ENCODE measurements around the gene KRTAP10-10.
"Not testable (repeated sequence)": the region's sequence is repeated elsewhere in the genome, so short reads cannot be mapped to it uniquely, and the experiment has no call there.

The KRTAP10-10 gene

DNA sequence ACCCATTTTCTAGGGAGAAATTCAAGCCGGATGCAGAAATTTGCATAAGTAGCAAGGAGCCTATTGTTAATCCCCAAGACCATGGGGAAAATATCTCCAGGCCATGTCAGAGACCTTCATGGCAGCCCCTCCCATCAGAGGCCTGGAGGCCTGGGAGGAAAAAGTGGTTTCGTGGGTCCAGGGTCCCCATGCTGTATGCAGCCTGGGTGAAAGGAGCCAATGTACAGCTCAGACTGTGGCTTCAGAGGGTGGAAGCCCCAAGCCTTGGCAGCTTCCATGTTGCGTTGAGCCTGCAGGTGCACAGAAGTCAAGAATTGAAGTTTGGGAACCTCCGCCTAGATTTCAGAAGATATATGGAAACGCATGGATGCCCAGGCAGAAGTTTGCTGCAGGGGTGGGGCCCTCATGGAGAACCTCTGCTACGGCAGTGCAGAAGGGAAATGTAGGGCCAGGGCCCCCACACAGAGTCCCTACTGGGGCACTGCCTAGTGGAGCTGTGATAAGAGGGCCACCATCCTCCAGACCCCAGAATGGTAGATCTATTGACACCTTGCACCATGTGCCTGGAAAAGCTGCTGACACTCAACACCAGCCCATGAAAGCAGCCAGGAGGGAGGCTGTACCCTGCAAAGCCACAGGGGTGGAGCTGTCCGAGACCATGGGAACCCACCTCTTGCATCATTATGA, 26.9 kb upstream of the KRTAP10-10 start:
- ATAC-seq (replicated peaks; ENCODE audit: extremely low read depth, poor library complexity, severe bottlenecking); DNase-seq (ENCODE audit: low spot score in 2 of 2); H3K27ac Mint-ChIP-seq (ENCODE audit: low read depth); H3K36me3 Mint-ChIP-seq (ENCODE audit: insufficient read depth); H3K4me3 Mint-ChIP-seq: not testable (repeated sequence)
- H3K4me1 Mint-ChIP-seq, result peaks cover 11% of the 10 kb centered on the region
- peaks cover 22% of the 10 kb centered on the region for H3K9me3 Mint-ChIP-seq
- H3K27me3 Mint-ChIP-seq, result peaks cover 17% of the 10 kb centered on the region

DNA sequence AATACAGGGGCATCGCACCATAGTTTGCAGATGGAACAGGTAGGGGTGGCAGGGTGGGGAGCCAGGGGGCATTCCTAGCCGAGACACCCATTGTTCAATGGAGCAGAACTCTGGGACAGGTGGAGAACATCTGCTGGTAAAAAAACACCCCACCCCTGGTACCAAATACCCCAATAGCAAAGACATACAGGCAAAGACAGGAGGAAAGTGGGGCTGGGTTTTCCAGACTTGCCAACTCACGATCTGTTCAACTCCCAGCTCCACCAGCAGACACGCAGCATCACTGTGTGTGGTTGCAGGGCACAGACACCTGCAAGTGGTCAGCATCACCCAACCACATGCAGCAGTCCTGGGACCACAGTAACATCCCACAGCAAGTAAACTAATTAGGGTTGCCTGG, 25.6 kb upstream of the KRTAP10-10 start:
- DNase-seq (ENCODE audit: low spot score in 2 of 2) (no peak), ATAC-seq (replicated peaks; ENCODE audit: extremely low read depth, poor library complexity, severe bottlenecking) (no peak)
- Mint-ChIP-seq H3K27me3 (peaks cover 4% of the 10 kb centered on the region), H3K4me1 (peaks cover 22% of the 10 kb centered on the region), H3K9me3 (peaks cover 22% of the 10 kb centered on the region), H3K27ac (ENCODE audit: low read depth) (no peak overlapping the region), H3K36me3 (ENCODE audit: insufficient read depth) (peaks cover 1% of the 10 kb centered on the region), H3K4me3 (no peak overlapping the region)

DNA sequence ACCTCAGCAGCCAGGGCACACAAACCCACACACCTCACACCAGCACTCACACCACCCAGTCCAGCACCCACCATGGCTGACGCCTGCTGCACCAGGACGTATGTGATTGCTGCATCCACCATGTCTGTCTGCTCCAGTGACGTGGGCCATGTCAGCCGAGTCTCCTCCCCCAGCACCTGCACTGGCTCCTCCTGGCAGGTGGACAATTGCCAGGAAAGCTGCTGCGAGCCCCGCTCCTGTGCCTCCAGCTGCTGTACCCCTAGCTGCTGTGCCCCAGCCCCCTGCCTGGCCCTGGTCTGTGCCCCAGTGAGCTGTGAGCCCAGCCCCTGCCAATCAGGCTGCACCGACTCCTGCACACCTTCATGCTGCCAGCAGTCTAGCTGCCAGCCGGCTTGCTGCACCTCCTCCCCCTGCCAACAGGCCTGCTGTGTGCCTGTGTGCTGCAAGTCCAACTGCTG, 25.1 kb upstream of the KRTAP10-10 start, which contains the start of gene KRTAP10-8:
KRTAP10-8 (plus strand) TSS at position 51 of the 458 bp plus-strand sequence; CDS start at position 73, 22 bp downstream.
- Mint-ChIP-seq H3K27me3 (no peaks in the 10 kb centered on the region), H3K4me1 (peaks cover 27% of the 10 kb centered on the region), H3K27ac (ENCODE audit: low read depth) (no peak within 1 kb of the TSS), H3K9me3 (peaks cover 22% of the 10 kb centered on the region), H3K36me3 (ENCODE audit: insufficient read depth) (no peaks in the 10 kb centered on the region), H3K4me3 (no peak within 1 kb of the TSS)
- ATAC-seq (replicated peaks; ENCODE audit: extremely low read depth, poor library complexity, severe bottlenecking) (no peak), DNase-seq (ENCODE audit: low spot score in 2 of 2) (no peak)

DNA sequence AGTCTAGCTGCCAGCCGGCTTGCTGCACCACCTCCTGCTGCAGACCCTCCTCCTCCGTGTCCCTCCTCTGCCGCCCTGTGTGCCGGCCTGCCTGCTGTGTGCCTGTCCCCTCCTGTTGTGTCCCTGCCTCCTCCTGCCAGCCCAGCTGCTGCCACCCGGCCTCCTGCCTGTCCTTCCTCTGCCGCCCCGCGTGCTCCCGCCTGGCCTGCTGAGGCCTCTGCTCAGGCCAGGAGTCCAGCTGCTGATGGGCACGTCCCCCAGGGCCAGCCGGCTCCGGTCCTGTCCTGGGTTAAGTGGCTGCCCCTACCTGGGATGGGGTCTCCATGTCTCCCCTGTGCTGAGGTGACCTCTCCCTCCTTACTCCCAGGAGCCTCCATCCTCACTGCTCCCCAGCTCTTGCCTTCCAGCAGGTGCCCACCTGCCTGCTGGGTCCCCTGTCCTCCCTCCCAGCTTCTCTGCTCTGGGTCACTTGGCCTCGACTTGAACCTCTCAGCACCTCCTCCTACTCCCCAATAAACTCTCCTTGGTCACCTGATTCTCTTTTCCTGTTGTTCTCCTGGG, 24.4 kb upstream of the KRTAP10-10 start:
- no peak overlapping the region for H3K4me3 Mint-ChIP-seq
- no peaks in the 10 kb centered on the region for H3K27me3 Mint-ChIP-seq
- no peaks in the 10 kb centered on the region for H3K36me3 Mint-ChIP-seq (ENCODE audit: insufficient read depth)
- no peak for ATAC-seq (replicated peaks; ENCODE audit: extremely low read depth, poor library complexity, severe bottlenecking)
- no peak for DNase-seq (ENCODE audit: low spot score in 2 of 2)
- no peak overlapping the region for H3K27ac Mint-ChIP-seq (ENCODE audit: low read depth)
- peaks cover 22% of the 10 kb centered on the region for H3K9me3 Mint-ChIP-seq
- H3K4me1 Mint-ChIP-seq, result peaks cover 31% of the 10 kb centered on the region

DNA sequence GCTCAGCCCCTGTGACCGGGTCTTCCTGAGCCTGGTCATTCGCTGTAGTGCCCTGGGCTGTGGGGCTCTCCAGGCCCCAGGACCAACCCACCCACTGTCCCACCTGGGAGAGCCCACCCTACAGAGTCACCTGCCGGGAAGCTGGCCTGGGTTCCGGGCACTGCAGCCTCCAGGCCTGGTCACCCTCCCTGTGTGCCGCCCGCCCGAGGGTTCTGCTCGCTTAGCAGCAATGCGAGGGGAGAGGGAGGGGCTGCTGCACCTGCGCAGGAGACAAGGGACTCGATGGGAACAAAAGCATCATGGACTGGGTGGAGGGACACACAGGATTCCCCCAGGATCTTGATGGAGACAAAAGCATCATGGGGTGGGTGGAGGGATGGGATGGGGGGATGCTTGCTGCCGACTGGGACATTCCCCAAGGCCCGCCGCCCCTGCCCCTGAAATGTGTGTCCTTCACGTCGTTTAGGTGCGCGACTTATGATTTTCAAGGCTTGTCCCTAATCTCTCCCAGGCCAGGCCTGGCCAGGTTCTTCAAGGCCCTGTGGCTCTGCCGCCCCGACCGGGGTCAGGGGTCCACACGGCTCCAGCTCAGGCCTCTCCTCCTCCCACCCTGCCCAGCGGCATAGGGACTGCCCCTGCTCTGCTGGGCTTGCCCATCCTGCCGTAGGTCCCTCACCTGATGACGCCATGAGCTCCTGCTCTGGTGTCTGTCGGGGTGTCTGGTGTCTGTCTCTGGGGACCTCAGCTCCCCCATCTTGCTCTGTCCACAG, 23.6 kb upstream of the KRTAP10-10 start:
- ATAC-seq (replicated peaks; ENCODE audit: extremely low read depth, poor library complexity, severe bottlenecking), result no peak
- Mint-ChIP-seq H3K27ac (ENCODE audit: low read depth) (no peak overlapping the region), H3K27me3 (no peaks in the 10 kb centered on the region), H3K4me1 (peaks cover 39% of the 10 kb centered on the region), H3K9me3 (peaks cover 22% of the 10 kb centered on the region), H3K36me3 (ENCODE audit: insufficient read depth) (peaks cover under 1% of the 10 kb centered on the region), H3K4me3 (no peak overlapping the region)
- DNase-seq (ENCODE audit: low spot score in 2 of 2), result no peak

DNA sequence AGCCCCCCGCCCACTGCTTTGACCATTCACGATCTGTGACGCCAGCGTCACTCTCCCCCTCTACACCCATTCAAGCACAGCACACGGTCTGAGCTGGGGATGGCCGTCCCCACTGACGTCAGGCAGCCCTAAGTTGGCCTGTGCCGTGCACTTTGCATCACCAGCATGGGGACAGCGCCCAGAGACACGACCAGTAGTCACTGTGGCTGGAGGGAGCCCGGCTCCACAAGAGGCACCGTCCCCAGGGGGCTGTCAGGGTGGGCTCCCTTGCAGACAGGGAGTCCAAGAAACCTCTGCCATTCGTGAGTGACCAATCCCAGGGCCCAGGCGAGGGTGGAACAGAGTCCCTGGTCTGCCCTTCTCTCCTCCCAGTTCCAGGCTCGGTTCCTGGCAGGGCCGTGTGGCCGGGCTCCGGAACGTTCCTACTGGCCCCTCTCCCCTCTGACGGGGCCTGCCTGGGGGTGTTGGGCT, 23.0 kb upstream of the KRTAP10-10 start:
- no peak overlapping the region for H3K27ac Mint-ChIP-seq (ENCODE audit: low read depth)
- H3K4me1 Mint-ChIP-seq, result peaks cover 45% of the 10 kb centered on the region
- H3K27me3 Mint-ChIP-seq, result no peaks in the 10 kb centered on the region
- H3K4me3 Mint-ChIP-seq, result no peak overlapping the region
- DNase-seq (ENCODE audit: low spot score in 2 of 2), result no peak
- peaks cover 20% of the 10 kb centered on the region for H3K9me3 Mint-ChIP-seq
- ATAC-seq (replicated peaks; ENCODE audit: extremely low read depth, poor library complexity, severe bottlenecking), result no peak
- peaks cover 5% of the 10 kb centered on the region for H3K36me3 Mint-ChIP-seq (ENCODE audit: insufficient read depth)

DNA sequence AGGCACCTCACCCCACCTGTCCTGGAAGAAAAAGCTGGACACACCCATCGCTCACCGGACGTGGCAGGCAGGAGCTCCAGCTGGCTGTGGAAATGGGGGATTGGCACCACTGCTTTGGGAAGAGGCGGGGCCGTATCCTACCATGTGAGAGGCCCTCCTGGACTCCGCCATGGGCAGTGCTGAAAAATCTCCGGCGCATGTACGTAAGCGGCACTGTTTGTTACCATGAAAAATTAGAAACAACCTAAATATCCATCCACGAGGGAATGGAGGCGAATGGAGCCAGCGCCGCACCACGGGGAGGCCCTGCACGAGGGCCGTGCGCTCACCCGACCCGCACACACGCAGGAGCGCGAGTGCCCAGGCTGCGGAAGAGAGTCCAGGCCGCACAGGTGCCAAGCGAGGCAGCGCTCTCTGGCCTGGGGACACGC, 22.2 kb upstream of the KRTAP10-10 start:
- Mint-ChIP-seq H3K9me3 (peaks cover 20% of the 10 kb centered on the region), H3K27me3 (no peaks in the 10 kb centered on the region), H3K27ac (ENCODE audit: low read depth) (no peak overlapping the region), H3K36me3 (ENCODE audit: insufficient read depth) (peaks cover 7% of the 10 kb centered on the region), H3K4me1 (peaks cover 53% of the 10 kb centered on the region), H3K4me3 (no peak overlapping the region)
- DNase-seq (ENCODE audit: low spot score in 2 of 2) (no peak), ATAC-seq (replicated peaks; ENCODE audit: extremely low read depth, poor library complexity, severe bottlenecking) (no peak)

DNA sequence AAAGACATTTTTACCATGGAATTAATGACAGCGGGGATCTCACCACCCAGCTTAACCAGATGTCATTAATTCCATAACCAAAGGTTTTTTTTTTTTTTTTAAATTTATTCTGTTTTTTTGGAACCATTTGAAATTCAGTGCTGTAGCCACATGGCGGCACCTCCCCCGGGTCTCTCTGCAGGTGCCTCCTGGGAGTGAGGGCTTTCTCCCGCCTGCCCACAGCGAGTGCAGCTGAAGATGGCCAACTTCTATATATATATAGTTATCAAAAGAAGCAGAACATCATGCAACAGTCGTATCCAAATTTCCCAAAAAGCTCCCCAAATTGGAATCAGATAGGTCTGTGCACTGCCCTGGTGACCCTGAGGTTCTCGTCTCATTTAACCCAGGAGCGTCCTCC, 21.7 kb upstream of the KRTAP10-10 start:
- Mint-ChIP-seq H3K27me3 (no peaks in the 10 kb centered on the region), H3K4me1 (peaks cover 58% of the 10 kb centered on the region), H3K4me3 (no peak overlapping the region), H3K27ac (ENCODE audit: low read depth) (no peak overlapping the region), H3K9me3 (peaks cover 23% of the 10 kb centered on the region), H3K36me3 (ENCODE audit: insufficient read depth) (peaks cover 7% of the 10 kb centered on the region)
- DNase-seq (ENCODE audit: low spot score in 2 of 2) (no peak), ATAC-seq (replicated peaks; ENCODE audit: extremely low read depth, poor library complexity, severe bottlenecking) (no peak)

DNA sequence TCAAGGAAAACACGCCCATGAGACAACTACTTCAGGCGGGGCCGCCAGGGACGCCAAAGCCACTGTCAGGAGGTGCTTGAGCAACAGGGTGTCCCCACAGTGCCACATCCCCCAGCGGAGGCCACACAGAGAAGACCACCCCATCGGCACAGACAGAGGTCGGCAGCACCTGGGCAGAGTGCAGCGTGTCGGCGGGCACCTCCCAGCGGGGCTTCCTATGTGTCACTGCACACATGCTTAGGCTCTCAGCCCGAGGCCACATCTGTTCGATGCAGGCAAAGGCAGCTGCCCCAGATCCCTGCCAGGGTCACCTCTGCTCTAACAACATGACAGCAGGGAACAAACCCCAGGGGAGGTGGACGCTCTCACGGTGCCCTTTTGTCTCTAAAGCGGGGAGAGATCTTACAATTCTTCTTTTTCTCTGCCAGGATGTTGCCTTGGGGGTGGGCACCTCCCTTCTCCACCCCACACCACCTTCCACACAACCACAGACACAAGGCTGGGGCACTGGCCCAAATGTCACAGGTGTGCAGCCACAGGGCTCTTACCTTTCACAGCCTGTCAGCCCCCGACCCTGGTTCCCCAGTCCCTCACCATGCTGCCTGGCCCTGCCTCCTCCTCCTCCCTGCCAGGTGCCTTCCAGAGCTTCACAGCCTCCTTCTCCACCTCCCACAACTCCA, 21.1 kb upstream of the KRTAP10-10 start:
- H3K4me1 Mint-ChIP-seq, result peaks cover 63% of the 10 kb centered on the region
- H3K9me3 Mint-ChIP-seq, result peaks cover 26% of the 10 kb centered on the region
- no peak for DNase-seq (ENCODE audit: low spot score in 2 of 2)
- ATAC-seq (replicated peaks; ENCODE audit: extremely low read depth, poor library complexity, severe bottlenecking), result no peak
- no peaks in the 10 kb centered on the region for H3K27me3 Mint-ChIP-seq
- H3K4me3 Mint-ChIP-seq, result no peak overlapping the region
- no peak overlapping the region for H3K27ac Mint-ChIP-seq (ENCODE audit: low read depth)
- peaks cover 7% of the 10 kb centered on the region for H3K36me3 Mint-ChIP-seq (ENCODE audit: insufficient read depth)

DNA sequence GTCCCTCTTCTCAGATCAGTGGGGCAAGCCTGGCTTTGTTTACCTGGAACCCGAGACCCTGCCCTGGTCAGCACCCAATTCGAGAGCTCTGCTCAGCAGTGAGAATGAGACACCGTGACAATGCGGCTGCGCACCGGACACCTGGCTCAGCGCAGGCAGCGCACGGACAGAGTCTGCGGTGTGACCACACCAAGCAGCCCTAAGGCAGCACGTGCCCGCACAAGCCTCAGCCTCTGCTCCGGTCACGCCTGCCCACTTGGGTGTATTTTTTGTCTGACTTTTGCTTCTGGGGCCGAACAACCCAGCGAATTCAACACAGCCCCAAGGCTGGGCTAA, 20.6 kb upstream of the KRTAP10-10 start:
- no peak overlapping the region for H3K27ac Mint-ChIP-seq (ENCODE audit: low read depth)
- no peaks in the 10 kb centered on the region for H3K27me3 Mint-ChIP-seq
- peaks cover 7% of the 10 kb centered on the region for H3K36me3 Mint-ChIP-seq (ENCODE audit: insufficient read depth)
- peaks cover 63% of the 10 kb centered on the region for H3K4me1 Mint-ChIP-seq
- DNase-seq (ENCODE audit: low spot score in 2 of 2), result no peak
- H3K4me3 Mint-ChIP-seq, result peak overlapping the region; percentile 1
- H3K9me3 Mint-ChIP-seq, result peaks cover 21% of the 10 kb centered on the region
- ATAC-seq (replicated peaks; ENCODE audit: extremely low read depth, poor library complexity, severe bottlenecking), result no peak

DNA sequence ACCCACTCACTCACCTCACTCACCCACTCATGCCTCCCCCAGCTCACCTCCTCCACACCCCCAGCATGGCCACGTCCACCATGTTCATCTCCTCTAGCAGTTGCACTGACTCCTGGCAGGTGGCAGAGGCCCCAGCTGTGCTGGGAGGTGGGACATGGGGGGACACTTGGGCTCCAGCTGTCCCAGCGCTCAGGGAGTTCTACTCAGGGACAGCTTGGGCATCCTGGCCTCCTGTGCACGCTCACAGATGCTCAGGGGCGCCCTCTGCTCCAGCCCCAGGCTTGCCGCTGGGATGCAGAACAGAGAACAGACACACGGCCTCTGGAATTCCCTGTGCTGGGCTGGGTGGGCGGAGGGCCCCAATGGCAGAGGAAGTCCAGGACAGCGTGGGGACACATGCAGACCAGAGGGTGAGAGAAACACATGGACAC, 20.1 kb upstream of the KRTAP10-10 start:
- H3K4me3 Mint-ChIP-seq, result peak overlapping the region; percentile 1
- no peak for ATAC-seq (replicated peaks; ENCODE audit: extremely low read depth, poor library complexity, severe bottlenecking)

DNA sequence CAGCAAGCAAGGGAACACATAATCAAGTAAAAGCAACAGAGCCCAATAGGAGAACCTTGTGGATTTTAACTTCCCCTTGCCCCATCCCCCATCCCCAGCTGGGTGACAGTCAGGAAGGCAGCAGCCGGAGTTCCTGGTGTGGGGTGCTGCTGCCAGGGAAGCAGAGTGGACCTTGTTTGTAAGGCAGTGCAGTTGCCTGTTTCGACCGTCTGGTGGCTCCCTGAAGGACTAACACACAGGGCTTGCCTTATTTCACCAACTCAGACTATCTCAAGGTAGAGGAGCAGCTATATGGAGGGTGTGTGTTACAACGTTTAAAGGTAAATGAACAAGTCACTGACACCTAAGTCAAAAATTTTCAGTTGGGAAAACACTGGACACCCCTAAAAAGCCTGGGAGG, 18.7 kb upstream of the KRTAP10-10 start:
- Mint-ChIP-seq H3K4me1 (peaks cover 60% of the 10 kb centered on the region), H3K27ac (ENCODE audit: low read depth) (peak overlapping the region; percentile 95), H3K9me3 (peaks cover 35% of the 10 kb centered on the region), H3K4me3 (peak overlapping the region; percentile 67), H3K36me3 (ENCODE audit: insufficient read depth) (peaks cover 9% of the 10 kb centered on the region), H3K27me3 (no peaks in the 10 kb centered on the region)
- no peak for DNase-seq (ENCODE audit: low spot score in 2 of 2)
- peak; percentile 29 for ATAC-seq (replicated peaks; ENCODE audit: extremely low read depth, poor library complexity, severe bottlenecking)

More for the DNA sequence above, 20.1 kb upstream of the KRTAP10-10 start:
- H3K4me1 Mint-ChIP-seq, result peaks cover 63% of the 10 kb centered on the region
- peaks cover 21% of the 10 kb centered on the region for H3K9me3 Mint-ChIP-seq
- no peaks in the 10 kb centered on the region for H3K27me3 Mint-ChIP-seq
- peaks cover 7% of the 10 kb centered on the region for H3K36me3 Mint-ChIP-seq (ENCODE audit: insufficient read depth)
- H3K27ac Mint-ChIP-seq (ENCODE audit: low read depth), result no peak overlapping the region
- no peak for DNase-seq (ENCODE audit: low spot score in 2 of 2)
